ENCODE data around the gene MEGF6.
A peak's percentile ranks its signal among the peaks of the same experiment; 100 is the strongest.

Gene MEGF6

DNA sequence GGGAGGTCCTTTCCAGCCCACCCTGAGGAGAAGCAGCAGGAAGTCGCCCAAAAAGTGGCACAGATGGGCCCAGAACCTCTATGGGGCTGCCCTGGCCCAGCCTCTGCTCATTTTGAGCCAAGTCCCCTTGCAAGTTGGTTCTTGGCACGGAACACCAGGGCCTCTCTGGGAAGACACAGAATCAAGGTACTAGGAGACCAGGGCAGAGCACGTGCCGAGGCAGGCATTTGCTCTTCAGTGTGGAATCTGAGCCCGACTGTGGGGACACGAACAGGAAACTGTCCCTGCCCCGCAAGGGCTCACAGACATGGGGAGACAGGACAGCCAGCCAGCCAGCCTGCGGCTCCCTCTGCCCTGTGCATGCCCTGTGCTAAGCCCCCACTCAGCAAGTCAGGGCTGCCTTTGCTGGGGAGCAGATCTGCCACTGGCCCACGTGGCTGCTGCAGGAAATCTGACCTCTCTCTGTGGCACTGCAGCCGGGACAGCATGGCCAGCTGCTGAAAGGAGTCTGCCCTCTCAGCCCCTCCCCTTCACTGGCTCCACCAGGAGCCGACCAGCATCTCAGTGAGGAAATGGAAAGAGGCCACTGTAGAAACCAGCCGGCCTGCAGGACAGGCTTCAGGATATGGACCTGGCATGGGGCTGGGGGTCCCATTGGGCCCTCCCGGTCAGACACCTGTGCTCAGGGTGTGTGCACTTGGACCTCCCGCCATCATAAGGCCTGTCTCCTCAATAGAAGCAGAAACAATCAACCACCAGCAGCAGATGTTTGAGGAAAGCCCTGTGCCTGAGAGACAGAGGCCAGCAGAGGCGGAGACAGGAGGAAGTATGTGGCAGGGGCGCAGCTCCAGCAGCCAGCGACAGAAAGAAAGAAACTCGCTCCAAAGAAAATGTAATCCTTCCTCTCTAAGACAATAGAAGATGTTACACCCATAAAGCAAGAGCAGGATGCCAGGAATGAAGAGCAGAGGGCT is 153.1 kb downstream of the MEGF6 start:
- Histone ChIP-seq H3K4me3 (ENCODE audit: low read length) (no peak overlapping the region), H2AFZ (ENCODE audit: low read depth, low read length) (no peak overlapping the region), H3K36me3 (ENCODE audit: insufficient read depth, low read length) (no peaks in the 10 kb centered on the region), H3K4me1 (ENCODE audit: insufficient read depth, low read length) (peaks cover 36% of the 10 kb centered on the region), H3K9me3 (ENCODE audit: low read length) (no peaks in the 10 kb centered on the region), H3K27me3 (ENCODE audit: insufficient read depth, low read length) (no peaks in the 10 kb centered on the region)

DNA sequence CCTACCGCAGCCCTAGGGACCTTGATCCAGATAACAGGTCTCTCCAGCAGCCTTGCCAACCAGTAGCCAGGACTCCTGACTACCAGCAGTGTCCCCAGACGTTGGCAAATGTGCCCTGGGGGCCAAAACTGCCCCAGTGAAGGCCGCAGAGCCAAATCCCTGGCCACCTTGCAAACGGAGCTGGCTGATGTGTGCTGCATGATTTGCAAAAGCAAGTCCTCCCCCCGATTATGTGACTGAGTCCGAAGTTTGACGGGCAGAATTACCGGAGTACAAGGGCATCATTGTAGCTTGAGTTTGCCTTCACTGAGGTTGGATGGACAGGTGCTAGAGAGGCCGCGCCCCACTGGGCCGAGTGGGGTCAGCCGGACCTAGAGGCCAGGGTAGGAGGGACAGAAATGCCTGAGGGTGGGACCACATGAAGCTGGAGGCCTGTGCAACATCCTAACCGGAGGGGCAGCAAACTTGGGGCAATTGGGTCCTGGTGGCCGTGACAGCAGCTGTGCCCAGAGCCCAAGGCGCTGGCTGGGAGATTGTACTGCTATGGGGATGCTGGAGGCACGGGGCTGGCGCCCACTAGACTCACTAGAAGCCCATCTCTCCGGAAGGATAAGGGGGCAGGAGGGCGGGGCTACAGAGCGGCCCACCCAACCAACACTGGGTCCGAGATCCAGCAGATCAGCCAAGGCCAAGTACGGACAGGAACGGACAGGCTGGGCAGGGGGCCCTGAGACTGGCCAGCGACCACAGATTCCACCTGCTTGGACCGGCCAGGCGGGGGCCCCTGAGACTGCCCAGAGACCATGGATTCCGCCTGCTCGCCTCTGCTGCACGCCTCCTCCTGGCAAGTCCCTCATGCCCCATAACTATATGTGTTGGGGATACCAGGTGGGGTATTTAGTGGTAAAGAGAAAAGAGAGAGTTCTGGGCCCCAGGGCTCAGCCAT is 154.1 kb downstream of the MEGF6 start:
- Histone ChIP-seq H3K9me3 (ENCODE audit: low read length) (no peaks in the 10 kb centered on the region), H2AFZ (ENCODE audit: low read depth, low read length) (no peak overlapping the region), H3K4me1 (ENCODE audit: insufficient read depth, low read length) (peaks cover 36% of the 10 kb centered on the region), H3K36me3 (ENCODE audit: insufficient read depth, low read length) (no peaks in the 10 kb centered on the region), H3K4me3 (ENCODE audit: low read length) (no peak overlapping the region), H3K27me3 (ENCODE audit: insufficient read depth, low read length) (no peaks in the 10 kb centered on the region)

DNA sequence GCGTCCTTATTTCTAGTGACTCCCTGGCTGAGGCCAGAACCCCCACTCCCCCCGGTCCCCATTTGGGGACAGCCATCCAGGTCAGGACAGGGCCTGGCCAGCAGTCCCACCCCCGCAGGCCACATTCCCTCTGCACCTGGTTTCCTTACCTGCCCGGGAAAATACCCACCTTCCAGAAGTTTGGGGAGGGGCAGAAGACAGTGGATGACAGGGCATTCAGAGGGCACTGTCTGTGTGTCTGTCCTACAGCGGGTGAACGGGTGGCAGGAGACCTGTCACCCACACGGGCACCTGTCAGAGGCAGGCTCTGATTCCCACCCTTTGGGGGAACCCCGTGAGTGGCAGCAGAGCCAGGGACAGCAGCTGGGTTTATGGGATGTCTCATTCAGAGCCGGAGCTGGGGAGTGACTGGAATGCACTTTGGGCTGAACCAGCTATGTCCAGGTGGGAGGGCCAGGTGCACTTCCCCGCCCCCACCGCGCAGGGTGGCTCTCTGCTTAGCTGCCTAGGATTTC is 154.8 kb downstream of the MEGF6 start:
- no peak overlapping the region for H2AFZ ChIP-seq (ENCODE audit: low read depth, low read length)
- H3K4me1 ChIP-seq (ENCODE audit: insufficient read depth, low read length) = peaks cover 36% of the 10 kb centered on the region
- no peaks in the 10 kb centered on the region for H3K27me3 ChIP-seq (ENCODE audit: insufficient read depth, low read length)
- H3K4me3 ChIP-seq (ENCODE audit: low read length) = no peak overlapping the region
- no peaks in the 10 kb centered on the region for H3K9me3 ChIP-seq (ENCODE audit: low read length)
- no peaks in the 10 kb centered on the region for H3K36me3 ChIP-seq (ENCODE audit: insufficient read depth, low read length)

GRCh38 chr1:3455670-3456448 is 155.4 kb downstream of the MEGF6 start:
- peaks cover 32% of the 10 kb centered on the region for H3K4me1 ChIP-seq (ENCODE audit: insufficient read depth, low read length)
- no peaks in the 10 kb centered on the region for H3K36me3 ChIP-seq (ENCODE audit: insufficient read depth, low read length)
- H3K4me3 ChIP-seq (ENCODE audit: low read length) = no peak overlapping the region
- H3K9me3 ChIP-seq (ENCODE audit: low read length) = no peaks in the 10 kb centered on the region
- H2AFZ ChIP-seq (ENCODE audit: low read depth, low read length) = no peak overlapping the region
- H3K27me3 ChIP-seq (ENCODE audit: insufficient read depth, low read length) = no peaks in the 10 kb centered on the region

GRCh38 chr1:3454811-3455618 is 156.3 kb downstream of the MEGF6 start:
- peaks cover 24% of the 10 kb centered on the region for H3K4me1 ChIP-seq (ENCODE audit: insufficient read depth, low read length)
- no peak overlapping the region for H2AFZ ChIP-seq (ENCODE audit: low read depth, low read length)
- H3K36me3 ChIP-seq (ENCODE audit: insufficient read depth, low read length) = no peaks in the 10 kb centered on the region
- H3K4me3 ChIP-seq (ENCODE audit: low read length) = peak overlapping the region; percentile 42
- no peaks in the 10 kb centered on the region for H3K9me3 ChIP-seq (ENCODE audit: low read length)
- H3K27me3 ChIP-seq (ENCODE audit: insufficient read depth, low read length) = peaks cover 3% of the 10 kb centered on the region

GRCh38 chr1:3453891-3454810 is 157.2 kb downstream of the MEGF6 start, which contains the start of gene ARHGEF16:
Gene ARHGEF16 (plus strand): TSS chr1:3454665. CDS start chr1:3463085, 8,420 bp downstream.
- Histone ChIP-seq H2AFZ (ENCODE audit: low read depth, low read length) (no peak within 1 kb of the TSS), H3K4me3 (ENCODE audit: low read length) (peak within 1 kb of the TSS; percentile 42), H3K36me3 (ENCODE audit: insufficient read depth, low read length) (no peaks in the 10 kb centered on the region), H3K9me3 (ENCODE audit: low read length) (no peaks in the 10 kb centered on the region), H3K27me3 (ENCODE audit: insufficient read depth, low read length) (peaks cover 3% of the 10 kb centered on the region), H3K4me1 (ENCODE audit: insufficient read depth, low read length) (peaks cover 23% of the 10 kb centered on the region)

- H3K4me1 ChIP-seq (ENCODE audit: insufficient read depth, low read length) = peaks cover 20% of the 10 kb centered on the region
- no peaks in the 10 kb centered on the region for H3K36me3 ChIP-seq (ENCODE audit: insufficient read depth, low read length)
- H3K27me3 ChIP-seq (ENCODE audit: insufficient read depth, low read length) = peaks cover 3% of the 10 kb centered on the region
- no peak overlapping the region for H2AFZ ChIP-seq (ENCODE audit: low read depth, low read length)
- no peaks in the 10 kb centered on the region for H3K9me3 ChIP-seq (ENCODE audit: low read length)
- no peak overlapping the region for H3K4me3 ChIP-seq (ENCODE audit: low read length)
Measured at GRCh38 chr1:3453203-3453761, 158.0 kb downstream of the MEGF6 start.

- H3K36me3 ChIP-seq (ENCODE audit: insufficient read depth, low read length) = no peaks in the 10 kb centered on the region
- no peak overlapping the region for H2AFZ ChIP-seq (ENCODE audit: low read depth, low read length)
- no peaks in the 10 kb centered on the region for H3K9me3 ChIP-seq (ENCODE audit: low read length)
- H3K27me3 ChIP-seq (ENCODE audit: insufficient read depth, low read length) = peaks cover 3% of the 10 kb centered on the region
- no peak overlapping the region for H3K4me3 ChIP-seq (ENCODE audit: low read length)
- peaks cover 15% of the 10 kb centered on the region for H3K4me1 ChIP-seq (ENCODE audit: insufficient read depth, low read length)
Measured at GRCh38 chr1:3452866-3453175, 158.5 kb downstream of the MEGF6 start.

GRCh38 chr1:3451994-3452865 is 159.1 kb downstream of the MEGF6 start:
- no peak overlapping the region for H3K4me3 ChIP-seq (ENCODE audit: low read length)
- peaks cover 3% of the 10 kb centered on the region for H3K27me3 ChIP-seq (ENCODE audit: insufficient read depth, low read length)
- no peak overlapping the region for H2AFZ ChIP-seq (ENCODE audit: low read depth, low read length)
- no peaks in the 10 kb centered on the region for H3K36me3 ChIP-seq (ENCODE audit: insufficient read depth, low read length)
- no peaks in the 10 kb centered on the region for H3K9me3 ChIP-seq (ENCODE audit: low read length)
- peaks cover 15% of the 10 kb centered on the region for H3K4me1 ChIP-seq (ENCODE audit: insufficient read depth, low read length)

- Histone ChIP-seq H3K36me3 (ENCODE audit: insufficient read depth, low read length) (no peaks in the 10 kb centered on the region), H2AFZ (ENCODE audit: low read depth, low read length) (no peak overlapping the region), H3K4me1 (ENCODE audit: insufficient read depth, low read length) (peaks cover 11% of the 10 kb centered on the region), H3K27me3 (ENCODE audit: insufficient read depth, low read length) (peaks cover 3% of the 10 kb centered on the region), H3K4me3 (ENCODE audit: low read length) (no peak overlapping the region), H3K9me3 (ENCODE audit: low read length) (no peaks in the 10 kb centered on the region)
Measured at GRCh38 chr1:3450983-3451382, 160.3 kb downstream of the MEGF6 start.
